GM12873 (cell line): ENCODE data around the gene MS4A4A.
A peak's percentile ranks its signal among the peaks of the same experiment; 100 is the strongest.

ENCODE experiments used
- TF ChIP-seq, protein P1 (sequence below): IDR thresholded peaks from 2 replicates; pipeline ENCODE4 v1.5.1; 2012; ENCODE audit warnings: low read depth, mild to moderate bottlenecking, moderate library complexity, low read length, control low read depth; ENCODE audit not compliant: insufficient read depth; ENCODE audit errors: missing control alignments

The MS4A4A gene

DNA sequence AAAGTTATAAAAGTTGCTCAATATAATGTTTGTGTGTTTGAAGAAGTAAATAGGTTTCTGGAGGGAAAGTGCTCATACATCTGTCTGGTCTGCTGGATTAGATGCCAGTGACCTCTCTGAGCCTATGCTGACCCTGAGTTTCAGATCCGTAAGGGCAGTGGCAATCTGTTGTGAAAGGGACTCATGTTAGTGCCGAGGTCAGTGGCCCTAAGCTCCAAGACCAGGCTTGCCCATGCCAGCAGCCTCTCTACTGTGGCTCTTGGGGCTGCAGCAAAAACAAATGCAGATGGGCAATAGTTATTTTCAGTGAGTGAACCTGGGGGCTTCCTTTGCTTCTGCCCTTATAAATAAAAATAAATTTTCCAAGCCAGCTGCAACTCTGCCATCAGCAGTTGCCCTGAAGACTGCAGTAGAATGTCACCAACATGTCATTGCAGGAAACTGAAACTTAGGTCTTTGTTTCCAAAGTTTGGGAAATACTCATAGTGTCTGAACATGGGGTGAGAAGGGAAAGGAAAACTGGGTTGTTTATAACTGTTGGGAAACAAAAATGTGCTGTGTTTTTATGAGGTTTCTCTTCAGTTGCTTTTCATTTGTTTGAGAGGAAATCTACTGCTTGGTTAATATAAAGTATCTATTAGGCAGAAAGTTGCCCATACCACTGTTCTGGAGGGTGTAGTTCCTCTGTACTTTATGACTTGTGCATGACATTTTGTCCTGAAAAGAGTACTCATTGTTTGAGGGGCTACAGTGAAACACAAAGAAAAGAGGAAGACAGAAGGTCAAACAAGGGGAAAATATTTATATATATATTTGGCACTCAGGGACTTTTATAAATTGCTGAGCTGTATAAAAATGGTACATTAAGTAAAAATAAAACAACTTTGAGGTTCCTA is 28.0 kb upstream of the MS4A4A start:
- TF ChIP-seq, protein P1, sequence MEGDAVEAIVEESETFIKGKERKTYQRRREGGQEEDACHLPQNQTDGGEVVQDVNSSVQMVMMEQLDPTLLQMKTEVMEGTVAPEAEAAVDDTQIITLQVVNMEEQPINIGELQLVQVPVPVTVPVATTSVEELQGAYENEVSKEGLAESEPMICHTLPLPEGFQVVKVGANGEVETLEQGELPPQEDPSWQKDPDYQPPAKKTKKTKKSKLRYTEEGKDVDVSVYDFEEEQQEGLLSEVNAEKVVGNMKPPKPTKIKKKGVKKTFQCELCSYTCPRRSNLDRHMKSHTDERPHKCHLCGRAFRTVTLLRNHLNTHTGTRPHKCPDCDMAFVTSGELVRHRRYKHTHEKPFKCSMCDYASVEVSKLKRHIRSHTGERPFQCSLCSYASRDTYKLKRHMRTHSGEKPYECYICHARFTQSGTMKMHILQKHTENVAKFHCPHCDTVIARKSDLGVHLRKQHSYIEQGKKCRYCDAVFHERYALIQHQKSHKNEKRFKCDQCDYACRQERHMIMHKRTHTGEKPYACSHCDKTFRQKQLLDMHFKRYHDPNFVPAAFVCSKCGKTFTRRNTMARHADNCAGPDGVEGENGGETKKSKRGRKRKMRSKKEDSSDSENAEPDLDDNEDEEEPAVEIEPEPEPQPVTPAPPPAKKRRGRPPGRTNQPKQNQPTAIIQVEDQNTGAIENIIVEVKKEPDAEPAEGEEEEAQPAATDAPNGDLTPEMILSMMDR, result no peak

DNA sequence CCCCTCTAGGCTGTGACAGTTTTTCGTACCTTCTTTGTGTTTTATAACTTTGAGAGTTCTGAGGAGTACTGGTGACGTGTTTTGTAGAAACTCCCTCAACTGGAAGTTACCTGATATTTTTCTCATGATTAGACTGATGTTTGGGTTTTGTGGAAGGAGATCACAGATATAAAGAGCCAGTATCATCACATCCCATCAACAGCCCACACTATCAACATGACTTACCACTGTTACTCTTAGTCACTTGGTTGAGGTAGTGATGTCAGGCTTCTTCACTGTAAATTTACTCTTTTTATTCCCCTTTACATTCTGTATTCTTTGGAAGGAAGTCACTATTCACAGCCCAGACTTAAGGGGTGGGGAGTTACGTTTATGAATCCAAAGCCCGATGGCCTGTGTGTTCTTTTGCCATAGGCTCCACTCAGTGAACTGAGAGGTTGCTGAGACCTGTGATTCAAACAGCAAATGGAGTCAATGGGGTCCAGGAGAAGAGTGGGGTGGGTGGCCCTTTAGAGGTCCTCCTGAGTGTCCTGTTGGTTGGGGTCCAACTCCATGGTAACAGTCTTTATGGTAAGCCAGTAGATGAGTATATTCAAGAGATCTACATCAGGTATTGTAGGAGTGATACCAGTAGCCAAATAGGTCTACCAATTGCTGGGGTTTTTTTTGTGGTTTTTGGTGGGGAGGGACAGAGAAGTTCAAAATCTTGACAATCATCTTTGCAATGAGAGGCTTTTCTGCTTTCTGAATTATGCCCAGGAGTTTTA is 22.3 kb upstream of the MS4A4A start:
- TF ChIP-seq, protein P1, result no peak

DNA sequence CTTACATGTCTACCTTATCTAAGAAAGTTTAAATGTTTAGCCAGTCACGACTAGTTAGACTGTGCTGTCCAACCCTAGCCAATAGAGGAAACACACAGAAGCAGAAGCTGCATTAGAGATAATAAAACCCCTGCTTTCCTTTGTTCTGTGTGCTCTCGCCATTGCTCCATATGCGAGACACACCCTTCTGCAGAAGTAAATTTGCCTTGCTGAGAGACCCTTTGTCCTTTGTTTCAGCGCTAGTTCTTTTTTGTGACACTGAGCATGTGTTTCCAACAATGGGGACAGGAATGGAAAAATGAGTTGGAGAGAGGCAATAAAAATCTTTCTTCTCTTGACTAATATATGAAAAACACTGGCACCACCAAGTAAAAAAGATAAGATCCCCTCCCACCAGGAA is 19.5 kb upstream of the MS4A4A start:
- TF ChIP-seq, protein P1, result no peak

DNA sequence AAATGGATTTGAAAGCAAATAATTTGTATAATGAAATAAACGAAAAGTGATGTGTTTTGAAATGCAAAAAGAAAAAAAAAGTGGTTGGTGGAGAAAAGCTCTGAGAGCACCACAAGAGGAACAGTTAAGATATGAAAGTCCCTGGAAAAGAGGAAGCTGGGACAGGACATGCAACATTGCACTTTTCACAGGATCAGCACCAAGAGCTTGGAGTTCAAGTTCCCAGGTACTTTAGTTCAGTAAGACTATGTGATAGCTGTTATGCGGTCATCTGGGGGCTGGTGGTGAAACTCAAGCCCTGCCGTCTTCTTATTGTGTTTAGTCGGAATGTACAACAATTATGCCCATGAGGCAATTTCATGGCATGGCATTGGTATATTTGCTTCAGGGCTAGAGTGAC is 17.1 kb upstream of the MS4A4A start:
- TF ChIP-seq, protein P1, result no peak

DNA sequence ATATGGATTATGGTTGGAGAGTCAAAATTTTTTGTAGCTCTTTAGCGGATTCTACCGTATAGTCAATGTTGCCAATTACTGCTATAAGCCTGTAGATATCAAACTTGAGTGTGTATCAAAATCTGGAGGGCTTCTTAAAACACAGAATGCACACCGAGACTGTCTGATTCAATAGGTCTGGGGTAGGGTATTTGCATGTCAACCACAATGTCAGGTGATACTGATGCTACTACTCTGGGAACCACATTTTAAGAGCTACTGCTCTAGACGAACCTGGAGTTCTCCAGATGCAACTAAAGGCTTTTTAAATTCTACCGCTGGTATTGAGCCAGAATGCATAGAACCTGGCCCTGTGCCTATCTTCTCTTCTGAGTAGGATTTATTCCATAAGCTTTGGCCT is 15.8 kb upstream of the MS4A4A start:
- TF ChIP-seq, protein P1, result no peak

DNA sequence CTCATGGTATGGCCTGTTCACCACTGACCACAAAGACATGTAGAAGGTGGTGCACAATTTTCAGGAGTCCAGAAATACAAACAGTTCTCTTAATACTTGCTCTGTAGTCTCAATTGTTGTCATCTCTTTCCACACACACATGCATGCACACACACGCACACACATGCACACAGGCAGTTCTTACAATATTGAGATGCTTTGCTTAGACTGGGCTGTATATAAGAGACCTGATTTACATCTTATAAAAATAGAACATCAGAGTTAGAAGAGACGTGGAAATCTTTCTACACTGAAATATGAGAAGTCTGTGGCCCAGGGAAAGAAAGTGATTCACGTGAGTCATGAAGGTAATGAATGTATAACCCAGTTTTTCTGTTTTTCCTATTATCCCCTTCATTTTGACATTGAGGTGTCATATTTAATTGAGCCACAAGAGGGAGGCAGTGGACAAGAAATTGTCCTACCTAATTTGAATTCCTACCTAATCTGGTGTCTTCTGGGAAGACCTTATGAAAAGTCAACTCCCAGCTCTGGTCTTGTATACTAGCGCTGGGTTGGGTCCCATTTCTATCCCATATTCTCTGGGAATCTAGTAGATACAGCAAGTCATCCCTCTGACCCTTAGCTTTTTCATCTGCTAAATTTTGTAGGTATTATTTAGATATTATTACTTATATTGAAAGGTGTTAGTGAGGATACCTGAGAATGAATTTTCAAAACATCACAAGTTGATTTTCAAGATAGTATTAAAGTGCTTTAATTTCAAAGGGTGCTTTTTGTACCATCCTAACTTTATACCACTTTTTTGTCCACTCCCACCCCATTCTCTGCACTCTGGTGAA is 14.9 kb upstream of the MS4A4A start:
- TF ChIP-seq, protein P1, result peak; percentile 66
